GM13977 (cell line): Measurements from ENCODE around the gene ITGA11.

ENCODE experiments used
- DNase-seq: peaks from one replicate; pipeline ENCODE4 v3.0.0; 2012; ENCODE audit warnings: low spot score
- in situ Hi-C: fragments of 300-500 bp; cut with MboI; formaldehyde crosslinking; loops from one replicate; pipeline ENCODE4 v1.12.0; 2022; ENCODE audit warnings: low sequenced_read_pairs, low pct_unique_long_range_greater_than_20kb, mixed read lengths, inconsistent platforms; ENCODE audit not compliant: unreplicated experiment
- TF ChIP-seq, protein P1 (sequence below): IDR thresholded peaks from 2 replicates; pipeline ENCODE4 v1.5.1; 2012; ENCODE audit warnings: mild to moderate bottlenecking, control low read depth; ENCODE audit not compliant: insufficient read depth; ENCODE audit errors: extremely low read depth, missing control alignments

ITGA11 gene

DNA sequence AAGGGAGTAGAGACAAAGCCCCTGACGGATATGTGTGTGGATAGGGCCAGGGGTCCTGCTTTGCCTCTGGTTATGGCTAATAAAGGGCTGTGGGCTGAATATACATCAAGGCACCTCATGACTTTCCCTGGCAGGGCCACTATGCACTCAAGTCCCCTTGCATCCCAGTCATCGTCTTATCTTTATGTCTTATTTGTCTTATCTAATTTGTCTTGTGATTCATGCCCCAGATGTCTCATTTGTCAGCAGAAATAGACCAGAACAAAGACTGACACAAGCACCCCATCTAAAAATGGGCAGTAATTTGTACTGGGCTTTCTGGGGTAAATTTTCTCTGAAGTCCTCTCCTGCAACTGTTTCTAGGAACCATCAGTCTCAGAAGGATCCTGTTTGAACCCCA lies 68.6 kb downstream of the ITGA11 start:
- no peak for DNase-seq

DNA sequence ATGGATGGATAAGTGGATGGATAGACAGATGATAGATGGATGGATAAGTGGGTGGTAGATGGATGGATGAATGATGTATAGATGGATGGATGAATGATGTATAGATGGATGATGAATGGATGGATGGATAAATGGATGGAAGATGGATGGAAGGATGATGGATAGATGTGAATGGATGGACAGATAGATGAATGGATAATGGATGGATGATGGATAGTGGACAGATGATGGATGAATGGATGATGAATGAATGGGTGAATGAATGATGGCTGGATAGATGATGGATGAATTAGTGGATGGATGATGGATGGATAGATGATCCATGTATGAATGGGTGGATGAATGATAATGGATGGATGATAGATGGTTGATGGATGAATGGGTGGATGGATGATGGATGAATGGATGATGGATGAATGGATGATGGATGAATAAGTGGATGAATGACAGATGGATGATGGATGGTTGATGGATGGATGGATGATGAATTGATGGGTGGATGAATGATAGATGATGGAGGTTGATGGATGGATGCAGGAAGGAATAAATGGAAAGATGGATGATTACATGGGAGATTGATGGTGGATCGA lies 69.3 kb downstream of the ITGA11 start:
- no peak for DNase-seq
- TF ChIP-seq, protein P1, sequence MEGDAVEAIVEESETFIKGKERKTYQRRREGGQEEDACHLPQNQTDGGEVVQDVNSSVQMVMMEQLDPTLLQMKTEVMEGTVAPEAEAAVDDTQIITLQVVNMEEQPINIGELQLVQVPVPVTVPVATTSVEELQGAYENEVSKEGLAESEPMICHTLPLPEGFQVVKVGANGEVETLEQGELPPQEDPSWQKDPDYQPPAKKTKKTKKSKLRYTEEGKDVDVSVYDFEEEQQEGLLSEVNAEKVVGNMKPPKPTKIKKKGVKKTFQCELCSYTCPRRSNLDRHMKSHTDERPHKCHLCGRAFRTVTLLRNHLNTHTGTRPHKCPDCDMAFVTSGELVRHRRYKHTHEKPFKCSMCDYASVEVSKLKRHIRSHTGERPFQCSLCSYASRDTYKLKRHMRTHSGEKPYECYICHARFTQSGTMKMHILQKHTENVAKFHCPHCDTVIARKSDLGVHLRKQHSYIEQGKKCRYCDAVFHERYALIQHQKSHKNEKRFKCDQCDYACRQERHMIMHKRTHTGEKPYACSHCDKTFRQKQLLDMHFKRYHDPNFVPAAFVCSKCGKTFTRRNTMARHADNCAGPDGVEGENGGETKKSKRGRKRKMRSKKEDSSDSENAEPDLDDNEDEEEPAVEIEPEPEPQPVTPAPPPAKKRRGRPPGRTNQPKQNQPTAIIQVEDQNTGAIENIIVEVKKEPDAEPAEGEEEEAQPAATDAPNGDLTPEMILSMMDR: no peak
- in situ Hi-C loops: no loop called here

More for the DNA sequence above, 68.6 kb downstream of the ITGA11 start:
- in situ Hi-C loops: no loop called here
- TF ChIP-seq, protein P1: no peak

DNA sequence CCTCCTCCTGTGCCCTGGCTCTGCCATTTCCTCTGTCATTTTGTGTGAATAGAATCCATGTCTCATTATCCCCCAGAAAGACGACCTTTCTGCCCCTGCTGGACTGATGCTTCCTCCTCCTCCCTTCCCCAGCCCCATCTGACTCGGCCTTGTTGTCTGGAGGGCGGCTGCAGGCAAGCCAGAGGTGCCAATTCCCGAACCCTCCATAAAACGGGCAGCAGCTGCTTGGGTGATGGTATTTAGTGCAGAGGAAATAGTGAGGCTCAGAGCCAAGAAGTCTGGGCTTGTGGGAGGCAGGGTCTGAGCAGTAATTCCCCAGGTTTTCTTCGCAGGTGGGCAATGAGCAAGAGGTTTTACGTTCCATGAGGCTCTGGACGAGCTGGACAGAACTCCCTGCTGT lies 71.2 kb downstream of the ITGA11 start:
- no peak for DNase-seq
- TF ChIP-seq, protein P1: no peak
- in situ Hi-C loops: no loop called here

DNA sequence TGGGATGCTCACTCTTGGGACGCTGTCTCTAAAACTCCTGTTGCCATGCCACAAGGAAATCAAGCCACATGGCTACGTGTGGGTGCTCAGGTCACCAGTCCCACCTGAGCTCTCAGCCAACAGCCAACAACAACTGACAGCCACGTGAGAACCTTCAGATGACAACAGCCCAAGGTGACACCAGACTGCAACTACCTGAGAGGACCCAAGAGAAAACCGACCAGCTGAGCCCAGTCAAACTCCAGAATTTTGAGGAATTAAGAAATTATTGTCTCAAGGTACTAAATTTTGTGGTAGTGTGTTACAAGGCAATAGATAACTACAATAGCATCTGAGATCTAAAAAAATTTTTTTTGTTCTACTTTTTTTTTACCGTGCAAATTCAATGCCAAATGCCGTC lies 75.2 kb downstream of the ITGA11 start:
- DNase-seq: no peak
- in situ Hi-C loops: no loop called here
- TF ChIP-seq, protein P1: no peak

DNA sequence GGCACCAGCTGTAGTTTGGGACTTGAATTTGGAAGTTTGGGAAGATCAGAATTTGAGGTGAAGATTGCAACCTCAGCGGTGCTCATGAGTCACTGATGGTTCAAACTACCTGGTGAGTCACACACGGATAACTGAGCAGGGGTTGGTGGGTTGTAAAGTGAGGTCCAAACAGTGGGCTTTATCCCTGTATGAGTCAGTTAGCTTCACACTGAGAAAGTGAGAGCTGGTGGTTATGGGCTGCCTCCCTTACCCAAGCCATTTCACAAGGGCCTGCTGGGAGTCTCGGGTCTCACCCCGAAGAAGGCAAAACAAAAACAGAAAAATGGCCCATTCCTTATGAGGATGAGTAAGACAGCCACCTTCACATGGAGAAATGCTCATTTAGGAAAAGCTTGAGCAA lies 77.0 kb downstream of the ITGA11 start:
- DNase-seq: no peak
- in situ Hi-C loops: no loop called here
- TF ChIP-seq, protein P1: no peak

DNA sequence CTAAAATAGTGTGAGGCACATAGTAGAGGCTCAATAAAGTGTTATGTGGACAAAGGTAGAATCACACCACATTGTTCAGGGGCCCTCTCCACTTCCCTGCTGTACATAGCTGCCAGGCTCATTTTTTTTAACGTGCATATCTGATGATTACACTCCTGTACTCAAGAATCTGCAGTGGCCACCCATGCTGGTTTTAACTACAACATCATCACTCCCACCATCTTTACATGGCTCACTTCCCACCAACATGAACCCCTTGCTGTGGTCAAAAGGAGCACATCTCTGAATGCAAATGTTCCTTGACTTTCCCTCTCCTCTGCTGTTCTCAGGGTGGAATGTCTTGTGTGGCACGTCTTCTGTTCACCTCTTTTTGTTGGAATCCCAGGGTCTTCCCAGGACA lies 77.7 kb downstream of the ITGA11 start:
- TF ChIP-seq, protein P1: no peak
- DNase-seq: no peak
- in situ Hi-C loops: no loop called here
